Measurements from ENCODE around the gene STAG1. TPM values are rescaled to one million over a fixed set of nuclear protein-coding genes. Genes with fewer than 3 reads are reported as not detected.

The STAG1 gene
- total and polyA plus RNA-seq, 2 experiments from 2014 or later, result 9.0 to 21.9 TPM

DNA sequence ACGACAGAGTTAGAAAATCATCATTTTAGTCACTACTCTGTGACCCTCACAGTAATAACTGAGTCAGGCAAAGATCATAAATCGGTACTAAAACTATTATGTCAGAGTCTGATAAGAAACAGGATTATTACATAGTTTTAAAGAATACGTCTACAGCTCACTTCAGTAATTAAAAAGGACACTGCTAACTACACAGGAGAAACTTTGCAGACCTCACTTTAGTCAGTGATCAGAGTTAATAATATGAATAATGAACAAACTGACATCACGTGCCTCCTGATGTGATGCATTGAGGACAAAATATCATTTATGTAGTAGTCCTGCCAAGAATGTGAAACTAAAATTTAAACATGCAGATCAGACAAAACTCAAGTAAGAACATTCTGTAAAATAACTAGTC lies 339.9 kb downstream of the STAG1 start:
- H3K9me2 ChIP-seq (ENCODE audit: insufficient read depth), result no peaks in the 10 kb centered on the region; the same call in 1 of the 2 replicates
- no peaks in the 10 kb centered on the region for H3K27me3 ChIP-seq (ENCODE audit: insufficient read depth)
- no peaks in the 10 kb centered on the region for H3K4me1 ChIP-seq (ENCODE audit: insufficient read depth)
- H3K9me3 Mint-ChIP-seq, result no peaks in the 10 kb centered on the region
- no peak overlapping the region for H3K27ac Mint-ChIP-seq
- no peaks in the 10 kb centered on the region for H3K4me1 Mint-ChIP-seq
- DNase-seq (ENCODE audit: low spot score) (no peak), ATAC-seq (no peak)
- no peak for TF ChIP-seq CREB1 (CRISPR knock-in tag; IDR thresholded peaks at IDR 0.05; ENCODE audit: low read depth)
- no peak for TF ChIP-seq EZH2 (IDR thresholded peaks at IDR 0.05; ENCODE audit: low read depth, unreplicated experiment)
- TF ChIP-seq, protein P1, sequence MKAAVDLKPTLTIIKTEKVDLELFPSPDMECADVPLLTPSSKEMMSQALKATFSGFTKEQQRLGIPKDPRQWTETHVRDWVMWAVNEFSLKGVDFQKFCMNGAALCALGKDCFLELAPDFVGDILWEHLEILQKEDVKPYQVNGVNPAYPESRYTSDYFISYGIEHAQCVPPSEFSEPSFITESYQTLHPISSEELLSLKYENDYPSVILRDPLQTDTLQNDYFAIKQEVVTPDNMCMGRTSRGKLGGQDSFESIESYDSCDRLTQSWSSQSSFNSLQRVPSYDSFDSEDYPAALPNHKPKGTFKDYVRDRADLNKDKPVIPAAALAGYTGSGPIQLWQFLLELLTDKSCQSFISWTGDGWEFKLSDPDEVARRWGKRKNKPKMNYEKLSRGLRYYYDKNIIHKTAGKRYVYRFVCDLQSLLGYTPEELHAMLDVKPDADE (IDR thresholded peaks at IDR 0.05), result no peak
- TF ChIP-seq ZNF331 (CRISPR knock-in tag; IDR thresholded peaks at IDR 0.05; ENCODE audit: low read depth), result no peak
- TF ChIP-seq STAT1 (IDR thresholded peaks at IDR 0.05; ENCODE audit: unreplicated experiment), result no peak
- no peak for TF ChIP-seq ZNF114 (CRISPR knock-in tag; IDR thresholded peaks at IDR 0.05)
- TF ChIP-seq, protein P2, sequence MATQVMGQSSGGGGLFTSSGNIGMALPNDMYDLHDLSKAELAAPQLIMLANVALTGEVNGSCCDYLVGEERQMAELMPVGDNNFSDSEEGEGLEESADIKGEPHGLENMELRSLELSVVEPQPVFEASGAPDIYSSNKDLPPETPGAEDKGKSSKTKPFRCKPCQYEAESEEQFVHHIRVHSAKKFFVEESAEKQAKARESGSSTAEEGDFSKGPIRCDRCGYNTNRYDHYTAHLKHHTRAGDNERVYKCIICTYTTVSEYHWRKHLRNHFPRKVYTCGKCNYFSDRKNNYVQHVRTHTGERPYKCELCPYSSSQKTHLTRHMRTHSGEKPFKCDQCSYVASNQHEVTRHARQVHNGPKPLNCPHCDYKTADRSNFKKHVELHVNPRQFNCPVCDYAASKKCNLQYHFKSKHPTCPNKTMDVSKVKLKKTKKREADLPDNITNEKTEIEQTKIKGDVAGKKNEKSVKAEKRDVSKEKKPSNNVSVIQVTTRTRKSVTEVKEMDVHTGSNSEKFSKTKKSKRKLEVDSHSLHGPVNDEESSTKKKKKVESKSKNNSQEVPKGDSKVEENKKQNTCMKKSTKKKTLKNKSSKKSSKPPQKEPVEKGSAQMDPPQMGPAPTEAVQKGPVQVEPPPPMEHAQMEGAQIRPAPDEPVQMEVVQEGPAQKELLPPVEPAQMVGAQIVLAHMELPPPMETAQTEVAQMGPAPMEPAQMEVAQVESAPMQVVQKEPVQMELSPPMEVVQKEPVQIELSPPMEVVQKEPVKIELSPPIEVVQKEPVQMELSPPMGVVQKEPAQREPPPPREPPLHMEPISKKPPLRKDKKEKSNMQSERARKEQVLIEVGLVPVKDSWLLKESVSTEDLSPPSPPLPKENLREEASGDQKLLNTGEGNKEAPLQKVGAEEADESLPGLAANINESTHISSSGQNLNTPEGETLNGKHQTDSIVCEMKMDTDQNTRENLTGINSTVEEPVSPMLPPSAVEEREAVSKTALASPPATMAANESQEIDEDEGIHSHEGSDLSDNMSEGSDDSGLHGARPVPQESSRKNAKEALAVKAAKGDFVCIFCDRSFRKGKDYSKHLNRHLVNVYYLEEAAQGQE (IDR thresholded peaks at IDR 0.05; ENCODE audit: unreplicated experiment), result no peak
- no peak for TF ChIP-seq EZH2phosphoT487 (IDR thresholded peaks at IDR 0.05; ENCODE audit: unreplicated experiment)
- no peak for TF ChIP-seq POLR2AphosphoS5 (IDR thresholded peaks at IDR 0.05; ENCODE audit: low read depth)
- H3K27me3 Mint-ChIP-seq (ENCODE audit: insufficient read depth, low read depth, poor library complexity), result peaks cover 2% of the 10 kb centered on the region
- H3K4me3 Mint-ChIP-seq, result no peak overlapping the region
- H3K27ac ChIP-seq (ENCODE audit: low read depth), result no peak overlapping the region
- H3K4me2 ChIP-seq, result no peak overlapping the region
- no peak overlapping the region for H3K4me3 ChIP-seq
- H3K36me3 Mint-ChIP-seq (ENCODE audit: low read depth), result no peaks in the 10 kb centered on the region; the same call in 1 of the 3 replicates
- H3F3A ChIP-seq (replicated peaks; ENCODE audit: low read depth), result no peaks in the 10 kb centered on the region
- H2AFZ ChIP-seq, result no peak overlapping the region
- no peaks in the 10 kb centered on the region for H3K79me2 ChIP-seq (replicated peaks; ENCODE audit: insufficient read depth)
- no peaks in the 10 kb centered on the region for H4K20me1 ChIP-seq (replicated peaks; ENCODE audit: insufficient read depth)
- no peaks in the 10 kb centered on the region for H3K36me3 ChIP-seq (ENCODE audit: insufficient read depth)

DNA sequence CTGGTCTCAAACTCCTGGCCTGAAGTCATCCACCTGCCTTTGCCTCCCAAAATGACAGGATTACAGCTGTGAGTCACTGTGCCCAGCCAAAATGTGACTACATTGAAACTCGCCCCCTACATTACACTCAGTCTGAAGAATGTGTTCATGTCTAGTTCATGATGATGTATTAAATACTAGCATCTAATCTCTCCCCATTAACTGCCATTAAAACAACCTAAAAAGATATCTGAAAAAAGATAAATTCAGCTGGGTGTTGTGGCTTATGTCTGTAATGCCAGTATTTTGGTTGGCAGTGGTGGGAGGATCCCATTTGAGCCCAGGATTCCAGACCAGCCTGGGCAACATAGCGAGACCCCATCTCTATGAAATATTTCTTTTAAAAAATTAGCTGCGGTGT lies 342.6 kb downstream of the STAG1 start:
- H4K20me1 ChIP-seq (replicated peaks; ENCODE audit: insufficient read depth), result no peaks in the 10 kb centered on the region
- H2AFZ ChIP-seq, result no peak overlapping the region
- H3K9me2 ChIP-seq (ENCODE audit: insufficient read depth), result no peaks in the 10 kb centered on the region
- no peaks in the 10 kb centered on the region for H3K27me3 ChIP-seq (ENCODE audit: insufficient read depth)
- no peaks in the 10 kb centered on the region for H3K79me2 ChIP-seq (replicated peaks; ENCODE audit: insufficient read depth)
- no peak overlapping the region for H3K27ac ChIP-seq (ENCODE audit: low read depth)
- DNase-seq (ENCODE audit: low spot score), result no peak
- Mint-ChIP-seq H3K27ac (no peak overlapping the region), H3K27me3 (ENCODE audit: insufficient read depth, low read depth, poor library complexity) (peaks cover 2% of the 10 kb centered on the region), H3K9me3 (no peaks in the 10 kb centered on the region), H3K4me1 (no peaks in the 10 kb centered on the region), H3K36me3 (ENCODE audit: low read depth) (no peaks in the 10 kb centered on the region; the same call in 2 of the 3 replicates), H3K4me3 (no peak overlapping the region)
- H3K36me3 ChIP-seq (ENCODE audit: insufficient read depth), result no peaks in the 10 kb centered on the region
- no peaks in the 10 kb centered on the region for H3F3A ChIP-seq (replicated peaks; ENCODE audit: low read depth)
- no peak overlapping the region for H3K4me2 ChIP-seq
- no peak for ATAC-seq
- H3K4me3 ChIP-seq, result no peak overlapping the region
- H3K4me1 ChIP-seq (ENCODE audit: insufficient read depth), result no peaks in the 10 kb centered on the region
- TF ChIP-seq, protein P2 (IDR thresholded peaks at IDR 0.05; ENCODE audit: unreplicated experiment), result no peak
- TF ChIP-seq JUNB (IDR thresholded peaks at IDR 0.05; ENCODE audit: unreplicated experiment), result no peak
- no peak for TF ChIP-seq EZH2phosphoT487 (IDR thresholded peaks at IDR 0.05; ENCODE audit: unreplicated experiment)
- TF ChIP-seq POLR2AphosphoS5 (IDR thresholded peaks at IDR 0.05; ENCODE audit: low read depth), result no peak
- TF ChIP-seq, protein P3, sequence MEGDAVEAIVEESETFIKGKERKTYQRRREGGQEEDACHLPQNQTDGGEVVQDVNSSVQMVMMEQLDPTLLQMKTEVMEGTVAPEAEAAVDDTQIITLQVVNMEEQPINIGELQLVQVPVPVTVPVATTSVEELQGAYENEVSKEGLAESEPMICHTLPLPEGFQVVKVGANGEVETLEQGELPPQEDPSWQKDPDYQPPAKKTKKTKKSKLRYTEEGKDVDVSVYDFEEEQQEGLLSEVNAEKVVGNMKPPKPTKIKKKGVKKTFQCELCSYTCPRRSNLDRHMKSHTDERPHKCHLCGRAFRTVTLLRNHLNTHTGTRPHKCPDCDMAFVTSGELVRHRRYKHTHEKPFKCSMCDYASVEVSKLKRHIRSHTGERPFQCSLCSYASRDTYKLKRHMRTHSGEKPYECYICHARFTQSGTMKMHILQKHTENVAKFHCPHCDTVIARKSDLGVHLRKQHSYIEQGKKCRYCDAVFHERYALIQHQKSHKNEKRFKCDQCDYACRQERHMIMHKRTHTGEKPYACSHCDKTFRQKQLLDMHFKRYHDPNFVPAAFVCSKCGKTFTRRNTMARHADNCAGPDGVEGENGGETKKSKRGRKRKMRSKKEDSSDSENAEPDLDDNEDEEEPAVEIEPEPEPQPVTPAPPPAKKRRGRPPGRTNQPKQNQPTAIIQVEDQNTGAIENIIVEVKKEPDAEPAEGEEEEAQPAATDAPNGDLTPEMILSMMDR (conservative IDR thresholded peaks at IDR 0.05; ENCODE audit: low read depth in 2 of 2), result no peak
